GM12878 (cell line): ENCODE data around the gene DFFB. TPM values are rescaled to one million over a fixed set of nuclear protein-coding genes. Genes with fewer than 3 reads are reported as not detected.
A peak's percentile ranks its signal among the peaks of the same experiment; 100 is the strongest.

ENCODE experiments used
- ATAC-seq: fragments of 200-7000 bp; cut with Tn5 transposase; 3 replicates; pipeline ENCODE4 v1.9.1; 2020; ENCODE audit warnings: mild to moderate bottlenecking, moderate library complexity
- BruUV-seq: library from RNA; stranded (reverse); fragments of 400-500 nt; replicated peaks from 2 replicates; lab custom pipeline; 2021; lab: Mats Ljungman, UMichigan
- CTCF ChIA-PET: fragments of 300-600 bp; sonication (Branson Sonifier 250); formaldehyde crosslinking; extraction: SDS; loops from one replicate; lab custom pipeline; 2021; ENCODE audit warnings: inconsistent platforms; lab: Yijun Ruan, JAX
- POLR2A ChIA-PET: fragments of 350-600 bp; formaldehyde crosslinking; extraction: SDS; loops from one replicate; lab custom pipeline; 2021; ENCODE audit warnings: inconsistent platforms; lab: Charles Lee
- RAD21 ChIA-PET: fragments of 300-600 bp; sonication (Branson Sonifier 250); formaldehyde crosslinking; loops from one replicate; lab custom pipeline; 2023; ENCODE audit warnings: antibody characterized with exemption; ENCODE audit not compliant: unreplicated experiment; lab: Charles Lee
- SMC1A ChIA-PET: fragments of 300-600 bp; sonication (Branson Sonifier 250); formaldehyde crosslinking; loops from one replicate; lab custom pipeline; 2023; ENCODE audit not compliant: unreplicated experiment, uncharacterized antibody; lab: Charles Lee
- DNase-seq: peaks from one replicate; pipeline ENCODE4 v3.0.0-alpha.2; 2011; ENCODE audit warnings: low read depth, low spot score
- FAIRE-seq: peaks from 3 replicates; lab custom pipeline; 2011; peaks lifted over from hg19 to GRCh38; lab: Jason Lieb, UNC
- H2AFZ ChIP-seq: 2 replicates; pipeline ENCODE4 v1.6.0; 2011; ENCODE audit warnings: low read depth, low read length, control low read depth; ENCODE audit not compliant: control insufficient read depth
- H3K27ac ChIP-seq: 2 replicates; pipeline ENCODE4 v1.5.1; 2011; ENCODE audit warnings: control low read depth; ENCODE audit not compliant: control insufficient read depth, insufficient read depth
- H3K27me3 ChIP-seq, 2 experiments: replicated peaks in 1 of 2; 2 replicates each; pipeline versions ENCODE4 v1.6.0 to v1.6.1; 2011; ENCODE audit warnings: low read length in 1 of 2; ENCODE audit not compliant: control insufficient read depth in 2 of 2, insufficient read depth in 2 of 2
- H3K36me3 ChIP-seq, 2 experiments: 2 replicates each; pipeline ENCODE4 v1.5.1; 2011; ENCODE audit warnings: low read length in 1 of 2; ENCODE audit not compliant: control insufficient read depth in 2 of 2, insufficient read depth in 2 of 2
- H3K4me1 ChIP-seq: 2 replicates; pipeline ENCODE4 v1.6.1; 2011; ENCODE audit warnings: mild to moderate bottlenecking, low read length, moderate library complexity, mixed read lengths; ENCODE audit not compliant: control insufficient read depth, insufficient read depth
- H3K4me2 ChIP-seq: 2 replicates; pipeline ENCODE4 v1.6.0; 2011; ENCODE audit warnings: control low read depth; ENCODE audit not compliant: control insufficient read depth, insufficient read depth
- H3K4me3 ChIP-seq: fragments of 200-600 bp; sonication (generic); 2 replicates; pipeline ENCODE4 v1.5.1; 2016
- H3K79me2 ChIP-seq: 2 replicates; pipeline ENCODE4 v1.6.0; 2011; ENCODE audit warnings: low read length; ENCODE audit not compliant: control insufficient read depth, insufficient read depth
- H3K9ac ChIP-seq: 2 replicates; pipeline ENCODE4 v1.8.0; 2011; ENCODE audit warnings: low read length, control low read depth, mixed read lengths; ENCODE audit not compliant: control insufficient read depth, insufficient read depth
- H3K9me3 ChIP-seq: replicated peaks from 3 replicates; pipeline ENCODE4 v1.5.1; 2011; ENCODE audit warnings: mild to moderate bottlenecking, low read length; ENCODE audit not compliant: control insufficient read depth, insufficient read depth
- H4K20me1 ChIP-seq: 2 replicates; pipeline ENCODE4 v1.6.0; 2011; ENCODE audit not compliant: control insufficient read depth, insufficient read depth
- CBX5 ChIP-seq: sonication (generic); IDR thresholded peaks from 2 replicates; pipeline ENCODE4 v1.6.1; 2016; ENCODE audit warnings: low read depth, moderate library complexity, mild to moderate bottlenecking, inconsistent platforms
- EED ChIP-seq: sonication (generic); IDR thresholded peaks from 2 replicates; pipeline ENCODE4 v1.6.1; 2016; ENCODE audit warnings: antibody characterized with exemption, low read depth
- FOXM1 ChIP-seq: IDR thresholded peaks from 2 replicates; pipeline ENCODE4 v1.6.1; 2012; ENCODE audit warnings: low read depth, mild to moderate bottlenecking, inconsistent platforms, low read length, moderate library complexity
- IKZF1 ChIP-seq: fragments of 450-650 bp; conservative IDR thresholded peaks from 2 replicates; pipeline ENCODE4 v1.6.1; 2017; ENCODE audit warnings: antibody characterized with exemption, mild to moderate bottlenecking
- NR2F1 ChIP-seq: fragments of 450-650 bp; conservative IDR thresholded peaks from 2 replicates; pipeline ENCODE4 v1.6.1; 2017; ENCODE audit warnings: mild to moderate bottlenecking
- POLR2AphosphoS5 ChIP-seq: IDR thresholded peaks from 2 replicates; pipeline ENCODE4 v1.6.1; 2011; ENCODE audit warnings: mild to moderate bottlenecking, low read length, inconsistent platforms
- RBBP5 ChIP-seq: fragments of 200-600 bp; sonication (generic); conservative IDR thresholded peaks from 2 replicates; pipeline ENCODE4 v1.6.1; 2016
- SPI1 ChIP-seq: IDR thresholded peaks from 2 replicates; pipeline ENCODE4 v1.6.1; 2011; ENCODE audit warnings: low read depth, mild to moderate bottlenecking, low read length, moderate library complexity, borderline replicate concordance; ENCODE audit not compliant: insufficient read depth
- TCF7 ChIP-seq: IDR thresholded peaks from 2 replicates; pipeline ENCODE4 v1.6.1; 2014; ENCODE audit warnings: antibody characterized with exemption, borderline replicate concordance
- WGBS: methylation state at CpG from one replicate; pipeline ENCODE4 v1.1.6; 2016; ENCODE audit warnings: low lambda C conversion rate; ENCODE audit not compliant: insufficient replicate concordance, insufficient coverage; ENCODE audit errors: missing lambda C conversion rate; 5-methylcytosine and 5-hydroxymethylcytosine counted together
- in situ Hi-C: fragments of 300-500 bp; cut with MboI; formaldehyde crosslinking; loops from 9 replicates; pipeline ENCODE4 v1.14.3; 2018; ENCODE audit warnings: mixed read lengths
- intact Hi-C: fragments of 100-400 bp; cut with micrococcal nuclease; formaldehyde crosslinking; loops from one replicate; pipeline ENCODE4 v1.14.2; 2022; ENCODE audit not compliant: unreplicated experiment
- polyA plus RNA-seq, 11 experiments: library from polyadenylated mRNA; depleted of rRNA in 4 of 11; unstranded in 6 of 11; stranded (reverse) in 5 of 11; fragments of >200 nt; fragmentation: Nextera tagmentation in 4 of 11; fragmentation: Illumina TruSeq in 1 of 11; extraction: Ambion mirVana in 4 of 11; extraction: Trizol in 1 of 11; gene quantifications; 1 replicate in 1 of 11; 2 replicates in 10 of 11; pipeline versions ENCODE4 v1.2.1 to v1.2.3, GENCODE V29; 2011 to 2016; ENCODE audit warnings: inconsistent platforms in 2 of 11, missing spikeins in 2 of 11, low read depth in 1 of 11
- total RNA-seq, 4 experiments: library from RNA; depleted of rRNA in 3 of 4; stranded (reverse); fragments of >200 nt in 3 of 4; fragmentation: Illumina TruSeq in 1 of 4; extraction: Trizol in 1 of 4; gene quantifications; 2 replicates each; pipeline versions ENCODE4 v1.2.1 to v1.2.3, GENCODE V29; 2013 to 2021

Gene DFFB
- total and polyA plus RNA-seq, 10 of the 15 experiments (the other 5 are each of a cell fraction or from before 2014, with no cell fraction given), result 2.7 to 10.7 (median 6.5) TPM

- POLR2A ChIA-PET, result no interaction called here
- Histone ChIP-seq H3K4me3 (no peak overlapping the region), H3K4me1 (no peaks in the 10 kb centered on the region), H2AFZ (no peak overlapping the region), H3K9ac (no peak overlapping the region), H3K9me3 (no peaks in the 10 kb centered on the region), H3K36me3 (no peaks in the 10 kb centered on the region), H3K27me3 (no peaks in the 10 kb centered on the region), H3K27ac (no peak overlapping the region), H3K4me2 (no peak overlapping the region), H3K79me2 (no peaks in the 10 kb centered on the region), H4K20me1 (no peaks in the 10 kb centered on the region)
- BruUV-seq, result TSS peak; percentile 50
- no peak for ATAC-seq
- SMC1A ChIA-PET, result no interaction called here
- CTCF ChIA-PET, result no interaction called here
- intact Hi-C loops (no loop called here), in situ Hi-C loops (no loop called here)
- RAD21 ChIA-PET, result no interaction called here
- WGBS, result 93% methylated on average over 2 of the region's 2 CpGs
- TF ChIP-seq SPI1 (no peak), RBBP5 (no peak), POLR2AphosphoS5 (no peak), CBX5 (no peak), FOXM1 (no peak), IKZF1 (no peak), NR2F1 (no peak), TCF7 (no peak), EED (no peak)
- no peak for FAIRE-seq
- DNase-seq, result no peak
Measured at GRCh38 chr1:3814065-3814464, 43.2 kb upstream of the DFFB start.
